Endothelial cell of umbilical vein (primary cell): ENCODE results near the gene C4orf50. TPM values are rescaled to one million over a fixed set of nuclear protein-coding genes. Genes with fewer than 3 reads are reported as not detected.

Experiments
- BruUV-seq: library from RNA; stranded (reverse); fragments of 400-500 nt; replicated peaks from 2 replicates; lab custom pipeline; 2021; lab: Mats Ljungman, UMichigan
- CTCF ChIA-PET: fragments of 300-600, 350-600 bp; sonication (Branson Sonifier 250); formaldehyde crosslinking; loops from one replicate; lab custom pipeline; 2021; ENCODE audit warnings: antibody characterized with exemption, inconsistent platforms; lab: Charles Lee
- POLR2A ChIA-PET: fragments of 300-600, 350-600 bp; sonication (Branson Sonifier 250); formaldehyde crosslinking; loops from one replicate; lab custom pipeline; 2021; ENCODE audit warnings: antibody characterized with exemption, inconsistent platforms; lab: Charles Lee
- DNase-seq: peaks from one replicate; pipeline ENCODE4 v3.0.0-alpha.2; 2011; ENCODE audit warnings: low read depth, low spot score
- FAIRE-seq: peaks from 2 replicates; lab custom pipeline; 2011; peaks lifted over from hg19 to GRCh38; lab: Jason Lieb, UNC
- H2AFZ ChIP-seq: 2 replicates; pipeline ENCODE4 v1.6.0; 2012; ENCODE audit warnings: low read depth, low read length, control low read depth, inconsistent platforms
- H3K27ac ChIP-seq: 2 replicates; pipeline ENCODE4 v1.5.1; 2011; ENCODE audit warnings: low read depth, mild to moderate bottlenecking, control low read depth, low read length, moderate library complexity; ENCODE audit not compliant: insufficient read depth
- H3K27me3 ChIP-seq, 2 experiments: 2 replicates each; pipeline versions ENCODE4 v1.6.0 to v1.6.1; 2011; ENCODE audit warnings: low read length in 2 of 2, mixed read lengths in 1 of 2; ENCODE audit not compliant: control insufficient read depth in 2 of 2, insufficient read depth in 2 of 2
- H3K36me3 ChIP-seq, 2 experiments: 2 replicates in 1 of 2; 3 replicates in 1 of 2; pipeline ENCODE4 v1.5.1; 2011; ENCODE audit warnings: low read length in 2 of 2, mild to moderate bottlenecking in 1 of 2, moderate library complexity in 1 of 2; ENCODE audit not compliant: control insufficient read depth in 2 of 2, insufficient read depth in 2 of 2; ENCODE audit errors: extremely low read depth in 1 of 2
- H3K4me1 ChIP-seq: 3 replicates; pipeline ENCODE4 v1.5.1; 2011; ENCODE audit warnings: mild to moderate bottlenecking, low read length; ENCODE audit not compliant: control insufficient read depth, insufficient read depth; ENCODE audit errors: extremely low read depth
- H3K4me2 ChIP-seq: 2 replicates; pipeline ENCODE4 v1.6.1; 2011; ENCODE audit warnings: low read length, control low read depth, mixed read lengths; ENCODE audit not compliant: insufficient read depth
- H3K4me3 ChIP-seq, 3 experiments: fragments of 200-600 bp in 1 of 3; sonication (generic), shearing (Covaris generic) in 1 of 3; replicated peaks in 1 of 3; 2 replicates each; pipeline ENCODE4 v1.5.1; 2011 to 2016; ENCODE audit warnings: control low read depth in 3 of 3, low read length in 3 of 3, mild to moderate bottlenecking in 2 of 3, inconsistent platforms in 1 of 3, low read depth in 1 of 3, moderate library complexity in 1 of 3; ENCODE audit not compliant: insufficient read depth in 1 of 3
- H3K79me2 ChIP-seq: 2 replicates; pipeline ENCODE4 v1.6.0; 2012; ENCODE audit warnings: low read length, inconsistent platforms; ENCODE audit not compliant: control insufficient read depth, insufficient read depth
- H3K9ac ChIP-seq: replicated peaks from 2 replicates; pipeline ENCODE3; 2011; ENCODE audit warnings: low read length, control low read depth; ENCODE audit not compliant: insufficient read depth; ENCODE audit errors: extremely low read depth
- H3K9me1 ChIP-seq: replicated peaks from 3 replicates; pipeline ENCODE4 v1.6.0; 2011; ENCODE audit warnings: mild to moderate bottlenecking, low read length; ENCODE audit not compliant: control insufficient read depth, insufficient read depth; ENCODE audit errors: extremely low read depth
- H3K9me3 ChIP-seq: replicated peaks from 2 replicates; pipeline ENCODE4 v1.5.1; 2012; ENCODE audit warnings: low read length, inconsistent platforms; ENCODE audit not compliant: control insufficient read depth, insufficient read depth
- H4K20me1 ChIP-seq: replicated peaks from 2 replicates; pipeline ENCODE3; 2011; ENCODE audit warnings: mild to moderate bottlenecking, low read length; ENCODE audit not compliant: control insufficient read depth, insufficient read depth; ENCODE audit errors: extremely low read depth
- EZH2 ChIP-seq: IDR thresholded peaks from 2 replicates; pipeline ENCODE4 v1.6.1; 2012; ENCODE audit warnings: borderline replicate concordance, low read depth, mild to moderate bottlenecking, moderate library complexity, low read length, inconsistent platforms; ENCODE audit not compliant: severe bottlenecking
- FOS ChIP-seq: IDR thresholded peaks from 2 replicates; pipeline ENCODE4 v1.6.1; 2011; ENCODE audit warnings: mild to moderate bottlenecking, low read length, moderate library complexity, borderline replicate concordance; ENCODE audit not compliant: insufficient read depth
- GATA2 ChIP-seq: IDR thresholded peaks from 2 replicates; pipeline ENCODE4 v1.7.0; 2011; ENCODE audit warnings: low read depth, mild to moderate bottlenecking, moderate library complexity, mixed read lengths, low read length; ENCODE audit not compliant: insufficient read length, insufficient read depth
- JUN ChIP-seq: IDR thresholded peaks from 2 replicates; pipeline ENCODE4 v1.6.1; 2011; ENCODE audit warnings: borderline replicate concordance, low read depth; ENCODE audit not compliant: insufficient read length, insufficient read depth
- MYC ChIP-seq: IDR thresholded peaks from one replicate; pipeline ENCODE4 v1.6.1; 2011; ENCODE audit warnings: mild to moderate bottlenecking, low read depth, low read length
- POLR2A ChIP-seq: IDR thresholded peaks from 2 replicates; pipeline ENCODE4 v1.6.1; 2012; ENCODE audit warnings: low read depth, mild to moderate bottlenecking, control low read depth, low read length
- POLR2AphosphoS5 ChIP-seq: IDR thresholded peaks from 2 replicates; pipeline ENCODE4 v1.6.1; 2012; ENCODE audit warnings: low read depth, mild to moderate bottlenecking, control low read depth, low read length, moderate library complexity; ENCODE audit not compliant: insufficient read depth
- dilution Hi-C: fragments of 300-500 bp; cut with MboI; formaldehyde crosslinking; loops from one replicate; pipeline ENCODE4 v1.15.0; 2019; ENCODE audit warnings: low sequenced_read_pairs; ENCODE audit not compliant: extremely low pct_ligation_motif_present
- intact Hi-C: fragments of 100-400 bp; cut with micrococcal nuclease; formaldehyde crosslinking; loops from one replicate; pipeline ENCODE4 v1.10.0; 2022
- polyA plus RNA-seq, 4 experiments: library from polyadenylated mRNA; depleted of rRNA in 3 of 4; stranded (reverse) in 3 of 4; unstranded in 1 of 4; fragments of >200 nt; gene quantifications; 2 replicates each; pipeline versions ENCODE4 v1.2.1 to v1.2.3, GENCODE V29; 2011 to 2012; ENCODE audit warnings: missing spikeins in 1 of 4
- total RNA-seq: library from RNA; stranded (reverse); gene quantifications from 2 replicates; pipeline ENCODE4 v1.2.3, GENCODE V29; 2021
- TF ChIP-seq, protein P1 (sequence below), 2 donors: IDR thresholded peaks; 1 replicate in 1 of 2; 2 replicates in 1 of 2; pipeline ENCODE4 v1.5.1; 2011; ENCODE audit warnings: low read length in 2 of 2, mild to moderate bottlenecking in 2 of 2, moderate library complexity in 2 of 2, control low read depth in 1 of 2, inconsistent platforms in 1 of 2, low read depth in 1 of 2; ENCODE audit not compliant: insufficient read depth in 1 of 2; ENCODE audit errors: extremely low read depth in 1 of 2
- TF ChIP-seq, protein P2 (sequence below): IDR thresholded peaks from 2 replicates; pipeline ENCODE4 v1.6.1; 2011; ENCODE audit not compliant: insufficient read depth, insufficient read length

C4orf50 gene
- total and polyA plus RNA-seq, 2 donors (not counting 3 experiments of a cell fraction or from before 2014, with no cell fraction given), result not detected

DNA sequence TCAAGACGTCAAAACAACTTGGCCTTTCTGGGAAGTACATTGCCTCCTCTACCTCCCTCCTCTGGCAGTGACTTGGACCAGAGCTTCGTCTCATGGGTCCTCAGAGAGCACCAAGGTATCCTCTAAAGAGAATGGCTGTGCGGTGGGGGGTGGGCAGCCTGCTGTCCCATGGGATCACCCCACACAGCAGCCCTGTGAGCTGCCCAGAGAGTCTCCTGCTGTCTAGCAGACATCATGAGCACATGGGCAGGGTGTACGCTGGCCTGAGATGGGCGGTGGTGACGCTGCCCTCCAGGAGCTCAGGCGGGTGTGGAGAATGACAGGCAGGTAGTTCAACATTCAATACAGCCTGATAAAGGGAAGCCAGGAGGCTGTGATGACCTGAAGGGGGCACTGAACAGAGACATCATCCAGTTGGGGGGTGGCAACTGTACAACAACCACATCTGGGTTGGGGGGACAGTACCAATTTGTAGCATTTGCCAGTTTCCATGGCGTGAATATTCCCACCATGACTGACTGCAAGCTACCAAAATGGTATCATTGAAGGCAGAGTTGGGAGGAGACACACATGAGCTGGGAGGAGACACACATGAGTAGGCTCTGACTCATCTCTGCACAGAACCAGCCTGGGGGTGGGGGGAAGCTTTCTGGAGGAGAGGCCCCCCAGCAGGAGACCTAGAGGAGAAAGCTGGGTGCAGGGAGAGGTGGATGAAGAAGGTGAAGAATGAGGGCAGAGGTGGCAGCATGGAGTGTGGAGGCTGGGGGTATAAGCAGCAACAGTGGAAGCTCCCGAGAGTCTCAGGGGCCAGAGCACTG lies 35.9 kb downstream of the C4orf50 start:
- dilution Hi-C loops, result no loop called here
- no peaks in the 10 kb centered on the region for H3K9me1 ChIP-seq
- H3K36me3 ChIP-seq, result no peaks in the 10 kb centered on the region
- ChIA-PET POLR2A (no interaction called here), CTCF (interaction anchor here (1.0 kb wide), 1 partner anchor 15 kb away, joined by 4 read pairs; no protein-coding TSS in a partner anchor)
- H4K20me1 ChIP-seq, result no peaks in the 10 kb centered on the region
- H3K4me1 ChIP-seq, result no peaks in the 10 kb centered on the region
- no TSS peak for BruUV-seq
- intact Hi-C loops, result no loop called here
- H3K79me2 ChIP-seq, result no peaks in the 10 kb centered on the region
- no peak overlapping the region for H3K4me3 ChIP-seq
- TF ChIP-seq MYC (no peak), GATA2 (no peak), JUN (no peak), EZH2 (no peak), POLR2A (no peak), FOS (no peak), POLR2AphosphoS5 (no peak)
- TF ChIP-seq, protein P1, sequence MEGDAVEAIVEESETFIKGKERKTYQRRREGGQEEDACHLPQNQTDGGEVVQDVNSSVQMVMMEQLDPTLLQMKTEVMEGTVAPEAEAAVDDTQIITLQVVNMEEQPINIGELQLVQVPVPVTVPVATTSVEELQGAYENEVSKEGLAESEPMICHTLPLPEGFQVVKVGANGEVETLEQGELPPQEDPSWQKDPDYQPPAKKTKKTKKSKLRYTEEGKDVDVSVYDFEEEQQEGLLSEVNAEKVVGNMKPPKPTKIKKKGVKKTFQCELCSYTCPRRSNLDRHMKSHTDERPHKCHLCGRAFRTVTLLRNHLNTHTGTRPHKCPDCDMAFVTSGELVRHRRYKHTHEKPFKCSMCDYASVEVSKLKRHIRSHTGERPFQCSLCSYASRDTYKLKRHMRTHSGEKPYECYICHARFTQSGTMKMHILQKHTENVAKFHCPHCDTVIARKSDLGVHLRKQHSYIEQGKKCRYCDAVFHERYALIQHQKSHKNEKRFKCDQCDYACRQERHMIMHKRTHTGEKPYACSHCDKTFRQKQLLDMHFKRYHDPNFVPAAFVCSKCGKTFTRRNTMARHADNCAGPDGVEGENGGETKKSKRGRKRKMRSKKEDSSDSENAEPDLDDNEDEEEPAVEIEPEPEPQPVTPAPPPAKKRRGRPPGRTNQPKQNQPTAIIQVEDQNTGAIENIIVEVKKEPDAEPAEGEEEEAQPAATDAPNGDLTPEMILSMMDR (IDR thresholded peaks at IDR 0.05; ENCODE audit: extremely low read depth in 1 of 2, insufficient read depth in 1 of 2, low read depth in 1 of 2, low read length in 2 of 2), result no peak
- TF ChIP-seq, protein P2, sequence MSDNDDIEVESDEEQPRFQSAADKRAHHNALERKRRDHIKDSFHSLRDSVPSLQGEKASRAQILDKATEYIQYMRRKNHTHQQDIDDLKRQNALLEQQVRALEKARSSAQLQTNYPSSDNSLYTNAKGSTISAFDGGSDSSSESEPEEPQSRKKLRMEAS, result no peak
- no peak overlapping the region for H2AFZ ChIP-seq
- no peak overlapping the region for H3K4me2 ChIP-seq
- H3K9me3 ChIP-seq, result no peaks in the 10 kb centered on the region
- DNase-seq (no peak), FAIRE-seq (no peak)
- H3K27ac ChIP-seq, result no peak overlapping the region
- H3K9ac ChIP-seq, result no peak overlapping the region
- H3K27me3 ChIP-seq, result no peaks in the 10 kb centered on the region
